Superior temporal gyrus (tissue), 1 donor: ENCODE data around the gene NES.

ENCODE experiments used
- DNase-seq: peaks from one replicate; pipeline ENCODE4 v3.0.0-alpha.2; 2016; ENCODE audit errors: extremely low spot score

NES gene, protein sequence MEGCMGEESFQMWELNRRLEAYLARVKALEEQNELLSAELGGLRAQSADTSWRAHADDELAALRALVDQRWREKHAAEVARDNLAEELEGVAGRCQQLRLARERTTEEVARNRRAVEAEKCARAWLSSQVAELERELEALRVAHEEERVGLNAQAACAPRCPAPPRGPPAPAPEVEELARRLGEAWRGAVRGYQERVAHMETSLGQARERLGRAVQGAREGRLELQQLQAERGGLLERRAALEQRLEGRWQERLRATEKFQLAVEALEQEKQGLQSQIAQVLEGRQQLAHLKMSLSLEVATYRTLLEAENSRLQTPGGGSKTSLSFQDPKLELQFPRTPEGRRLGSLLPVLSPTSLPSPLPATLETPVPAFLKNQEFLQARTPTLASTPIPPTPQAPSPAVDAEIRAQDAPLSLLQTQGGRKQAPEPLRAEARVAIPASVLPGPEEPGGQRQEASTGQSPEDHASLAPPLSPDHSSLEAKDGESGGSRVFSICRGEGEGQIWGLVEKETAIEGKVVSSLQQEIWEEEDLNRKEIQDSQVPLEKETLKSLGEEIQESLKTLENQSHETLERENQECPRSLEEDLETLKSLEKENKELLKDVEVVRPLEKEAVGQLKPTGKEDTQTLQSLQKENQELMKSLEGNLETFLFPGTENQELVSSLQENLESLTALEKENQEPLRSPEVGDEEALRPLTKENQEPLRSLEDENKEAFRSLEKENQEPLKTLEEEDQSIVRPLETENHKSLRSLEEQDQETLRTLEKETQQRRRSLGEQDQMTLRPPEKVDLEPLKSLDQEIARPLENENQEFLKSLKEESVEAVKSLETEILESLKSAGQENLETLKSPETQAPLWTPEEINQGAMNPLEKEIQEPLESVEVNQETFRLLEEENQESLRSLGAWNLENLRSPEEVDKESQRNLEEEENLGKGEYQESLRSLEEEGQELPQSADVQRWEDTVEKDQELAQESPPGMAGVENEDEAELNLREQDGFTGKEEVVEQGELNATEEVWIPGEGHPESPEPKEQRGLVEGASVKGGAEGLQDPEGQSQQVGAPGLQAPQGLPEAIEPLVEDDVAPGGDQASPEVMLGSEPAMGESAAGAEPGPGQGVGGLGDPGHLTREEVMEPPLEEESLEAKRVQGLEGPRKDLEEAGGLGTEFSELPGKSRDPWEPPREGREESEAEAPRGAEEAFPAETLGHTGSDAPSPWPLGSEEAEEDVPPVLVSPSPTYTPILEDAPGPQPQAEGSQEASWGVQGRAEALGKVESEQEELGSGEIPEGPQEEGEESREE (N-terminal part only)

GRCh38 chr1:156676820-156677615 lies at the start of gene NES:
Gene NES (minus strand): TSS chr1:156677407. CDS start chr1:156677264, 143 bp downstream.
- peak; percentile 24 for DNase-seq

DNA sequence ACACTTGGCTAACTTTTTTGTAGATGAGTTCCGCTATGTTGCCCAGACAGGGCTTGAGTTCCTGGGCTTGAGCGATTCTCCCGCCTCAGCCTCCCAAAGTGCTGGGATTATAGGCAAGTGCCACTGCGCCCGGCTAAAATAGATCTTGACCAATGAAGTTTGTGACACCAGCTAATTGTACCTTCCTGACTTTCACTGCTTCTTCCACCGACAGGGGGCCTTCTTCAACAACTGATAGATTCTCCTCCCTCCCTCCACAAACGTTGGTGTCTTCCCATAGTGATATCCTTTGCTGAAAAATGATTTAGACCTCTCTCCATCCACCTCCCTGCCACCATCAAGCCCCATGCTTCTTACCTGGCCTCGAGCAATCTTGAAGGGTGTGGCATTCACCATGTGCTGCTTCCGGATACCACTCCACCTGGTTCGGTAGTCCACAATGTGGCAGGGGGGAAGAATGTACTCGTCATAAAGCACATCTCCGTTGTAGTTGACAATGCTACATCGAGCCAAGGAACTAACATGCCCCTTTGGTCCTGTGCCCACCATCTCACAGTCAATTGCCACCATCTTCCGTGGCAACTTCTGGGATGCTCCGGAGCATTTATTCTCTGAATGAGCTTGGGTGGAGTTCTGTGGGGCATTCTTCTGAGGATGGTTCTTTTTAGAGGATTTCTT lies 49.5 kb upstream of the NES start:
- no peak for DNase-seq

DNA sequence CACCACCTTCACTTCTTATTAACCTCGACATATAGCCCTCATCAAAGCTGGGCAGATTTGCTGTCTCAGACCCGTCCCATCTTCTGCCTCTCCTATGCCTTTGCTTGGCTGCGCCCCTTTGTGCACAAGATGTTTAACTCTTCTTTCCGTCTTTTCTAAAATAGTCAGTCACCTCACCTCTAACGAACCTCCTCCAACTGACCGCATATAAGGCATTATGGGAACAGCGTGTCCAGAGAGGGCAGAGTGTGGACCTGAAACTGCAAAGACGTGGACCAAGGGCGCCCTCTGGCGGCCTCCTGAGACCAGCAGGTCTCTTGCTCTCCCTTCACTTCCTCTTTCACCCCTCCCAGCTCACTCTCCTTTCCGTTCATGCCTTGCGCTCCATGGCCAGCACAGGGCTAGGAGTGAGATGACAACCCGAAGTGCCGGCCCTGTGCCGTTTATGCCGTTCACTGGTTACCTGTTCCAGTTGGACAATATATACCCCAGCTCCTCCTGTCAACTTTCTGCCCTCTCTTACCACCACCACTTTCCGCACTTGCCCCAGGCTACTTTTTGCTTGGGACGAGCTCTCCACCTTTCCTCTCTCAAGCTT lies 48.6 kb upstream of the NES start:
- DNase-seq: peak; percentile 93

DNA sequence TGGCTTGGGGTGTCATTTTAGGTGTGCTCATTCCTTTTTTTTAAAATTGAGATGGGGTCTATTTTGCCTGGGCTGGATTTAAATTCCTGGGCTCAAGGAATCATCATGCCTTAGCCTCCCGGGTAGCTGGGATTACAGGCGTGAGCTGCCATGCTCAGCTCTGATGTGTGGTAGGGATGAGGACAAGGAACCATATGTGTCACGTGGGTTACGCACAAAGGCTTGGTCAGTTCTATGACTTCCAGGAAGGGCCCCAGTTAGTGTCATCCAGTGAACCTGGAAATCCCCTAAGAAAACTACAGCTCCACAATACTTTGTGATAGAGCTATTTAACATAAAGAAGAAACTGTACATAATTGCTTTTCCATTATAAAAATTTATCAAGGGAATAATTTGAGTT lies 44.3 kb upstream of the NES start:
- no peak for DNase-seq

- no peak for DNase-seq
These were observed 43.9 kb upstream of the NES start for GRCh38 chr1:156721131-156721530.

DNA sequence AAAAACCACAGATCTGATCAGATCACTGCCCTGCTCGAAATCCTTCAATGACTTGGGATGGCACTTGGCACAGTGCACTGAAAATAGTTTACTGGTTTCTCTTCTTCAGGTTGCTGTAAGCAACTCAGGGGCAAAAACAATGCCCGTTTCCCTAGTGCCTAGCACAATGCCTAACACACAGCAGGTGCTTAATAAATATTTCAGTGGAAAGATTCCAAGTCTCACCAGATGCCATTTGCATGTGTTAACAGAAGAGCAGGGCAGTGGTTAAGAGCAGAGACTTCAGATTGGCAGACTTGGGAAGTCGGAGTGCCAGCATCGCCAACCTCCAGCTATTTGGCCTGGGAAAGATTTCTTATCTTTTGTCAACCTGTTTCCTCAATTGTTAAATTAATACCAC lies 40.1 kb upstream of the NES start:
- no peak for DNase-seq

DNA sequence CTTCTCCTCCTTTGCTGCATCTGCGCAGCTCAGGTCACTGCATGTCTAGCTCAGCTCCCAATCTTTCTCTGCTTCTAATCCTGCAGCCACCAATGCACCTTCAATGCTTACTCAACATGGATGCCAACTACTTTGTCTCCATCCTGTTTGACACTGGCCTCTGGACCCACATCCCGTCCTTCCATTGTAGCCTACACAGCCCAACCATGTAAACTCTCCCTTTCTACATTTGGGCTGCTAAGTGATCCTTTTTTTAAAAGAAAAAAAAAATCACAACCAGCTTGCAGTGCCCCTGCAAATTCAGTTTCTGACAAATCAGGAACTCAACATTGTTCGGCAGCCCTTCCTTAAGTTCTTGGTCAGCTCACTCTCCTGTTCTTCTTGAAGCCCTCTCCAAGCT lies 37.6 kb upstream of the NES start:
- DNase-seq: no peak

GRCh38 chr1:156712626-156713025 lies 35.4 kb upstream of the NES start:
- DNase-seq: no peak

DNA sequence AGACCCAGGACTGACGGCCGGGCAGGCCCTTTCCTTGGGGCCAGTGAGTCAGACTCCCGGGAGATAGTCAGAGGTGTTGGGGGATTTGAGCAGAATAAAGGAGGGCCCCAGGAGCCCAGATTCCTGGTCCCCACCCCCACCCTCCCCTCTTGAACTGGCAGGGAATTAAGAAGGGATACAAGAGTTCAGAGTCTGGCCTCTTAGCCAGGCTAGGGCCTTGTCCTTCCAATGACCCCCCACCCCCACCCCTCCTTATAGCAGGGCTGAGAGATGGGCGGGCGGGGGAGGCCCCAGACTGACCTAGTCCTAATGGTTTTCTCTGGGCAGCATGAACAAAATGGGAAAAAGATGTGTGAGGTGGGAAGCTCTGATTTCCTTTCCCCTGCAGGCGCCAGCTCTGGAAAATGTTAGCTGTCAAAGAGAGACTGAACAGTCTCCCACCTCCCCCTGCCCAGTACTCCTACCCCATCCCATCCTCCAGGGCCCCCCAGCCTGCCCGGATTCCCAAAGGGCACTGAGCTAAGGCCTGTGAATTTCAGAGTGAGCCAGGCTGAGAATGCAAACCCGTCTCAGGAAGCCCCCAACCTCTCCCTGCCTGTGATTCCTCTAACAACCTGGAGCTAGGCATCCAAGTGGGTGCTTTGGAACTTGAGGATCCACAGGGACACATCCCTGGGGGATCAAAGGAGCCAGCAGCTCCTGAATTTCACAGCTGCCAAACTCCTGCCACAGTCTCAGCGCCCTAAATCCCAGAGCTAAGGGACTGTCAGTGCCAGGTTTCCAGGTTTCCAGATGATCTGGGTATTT lies 34.0 kb upstream of the NES start:
- no peak for DNase-seq

DNA sequence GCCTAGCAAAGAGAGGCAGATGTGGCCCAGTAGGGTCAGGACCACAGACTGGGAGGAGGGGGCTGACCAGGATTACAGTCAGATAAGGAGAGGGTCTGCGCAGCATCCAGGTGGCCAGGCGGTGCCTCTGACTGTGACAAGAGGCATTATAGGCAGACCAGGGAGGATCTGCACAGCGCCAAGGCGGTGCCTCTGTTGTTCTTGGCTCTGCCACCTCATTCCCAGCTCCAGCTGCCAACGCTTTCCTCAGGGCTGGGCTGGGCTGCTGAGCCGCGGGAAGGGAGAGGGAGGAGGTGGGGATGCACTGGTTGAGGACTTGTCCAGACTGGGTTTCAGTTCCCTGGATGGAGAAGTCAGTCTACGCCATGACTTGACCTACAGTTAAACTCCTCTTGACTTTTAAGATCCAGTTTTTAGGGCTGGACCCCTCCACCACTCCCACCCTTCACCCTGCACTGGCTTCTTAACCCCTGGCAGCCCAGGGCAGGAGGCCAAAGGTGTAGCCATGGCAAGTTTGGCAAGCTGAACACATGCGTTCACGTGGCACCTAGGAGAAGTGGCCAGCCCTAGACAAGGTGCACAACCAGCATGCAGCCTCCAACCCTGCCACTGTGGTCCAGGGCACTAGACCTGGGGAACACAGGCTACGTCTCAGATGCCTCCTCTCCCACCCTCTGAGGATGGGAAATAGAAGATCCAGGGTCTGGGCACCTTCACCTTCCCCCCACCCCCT lies 32.7 kb upstream of the NES start:
- peak; percentile 53 for DNase-seq

GRCh38 chr1:156709031-156709430 lies 31.8 kb upstream of the NES start:
- no peak for DNase-seq

- DNase-seq: no peak
These were observed 31.0 kb upstream of the NES start for GRCh38 chr1:156708218-156708661.

DNA sequence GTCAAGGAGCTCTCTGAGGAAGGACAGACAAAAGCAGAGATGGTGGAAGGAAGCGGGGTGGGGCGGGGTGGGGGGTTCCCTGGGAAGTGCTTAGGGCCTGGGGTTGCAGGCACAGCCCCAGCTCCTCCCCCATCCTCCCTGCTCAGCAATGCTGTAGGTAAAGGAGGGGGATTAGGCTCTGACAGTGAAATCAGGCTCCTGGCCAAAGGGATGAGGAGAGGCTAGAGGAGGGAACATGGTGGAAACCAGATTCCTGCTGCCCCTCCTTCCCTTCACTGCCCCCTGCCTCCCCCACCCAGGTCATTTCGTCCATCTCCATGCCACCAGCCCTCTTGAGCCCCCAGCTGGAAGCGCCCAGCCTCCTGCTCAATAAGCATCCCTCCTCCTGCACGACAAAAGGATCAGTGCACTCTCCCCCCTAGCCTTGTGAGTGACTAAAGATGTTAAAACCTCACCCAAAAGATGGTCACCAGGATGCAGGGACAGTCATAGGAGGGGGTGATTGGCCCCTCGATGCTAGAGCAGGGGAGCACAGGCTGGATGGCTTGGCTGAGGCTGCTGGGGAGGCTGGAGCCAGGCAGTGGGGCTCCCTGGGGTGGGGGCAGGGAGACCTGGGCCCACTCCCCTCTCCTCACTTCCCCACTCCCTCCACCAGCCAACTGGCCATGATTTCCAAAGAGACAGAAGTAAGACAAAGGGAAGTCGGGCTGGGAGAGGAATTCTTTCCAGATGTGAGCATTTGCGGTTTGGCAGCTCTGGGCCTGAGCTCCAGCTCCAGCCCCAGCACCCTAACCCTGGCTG lies 30.4 kb upstream of the NES start:
- DNase-seq: no peak

- DNase-seq: no peak
These were observed 29.6 kb upstream of the NES start for GRCh38 chr1:156706657-156707416.

DNA sequence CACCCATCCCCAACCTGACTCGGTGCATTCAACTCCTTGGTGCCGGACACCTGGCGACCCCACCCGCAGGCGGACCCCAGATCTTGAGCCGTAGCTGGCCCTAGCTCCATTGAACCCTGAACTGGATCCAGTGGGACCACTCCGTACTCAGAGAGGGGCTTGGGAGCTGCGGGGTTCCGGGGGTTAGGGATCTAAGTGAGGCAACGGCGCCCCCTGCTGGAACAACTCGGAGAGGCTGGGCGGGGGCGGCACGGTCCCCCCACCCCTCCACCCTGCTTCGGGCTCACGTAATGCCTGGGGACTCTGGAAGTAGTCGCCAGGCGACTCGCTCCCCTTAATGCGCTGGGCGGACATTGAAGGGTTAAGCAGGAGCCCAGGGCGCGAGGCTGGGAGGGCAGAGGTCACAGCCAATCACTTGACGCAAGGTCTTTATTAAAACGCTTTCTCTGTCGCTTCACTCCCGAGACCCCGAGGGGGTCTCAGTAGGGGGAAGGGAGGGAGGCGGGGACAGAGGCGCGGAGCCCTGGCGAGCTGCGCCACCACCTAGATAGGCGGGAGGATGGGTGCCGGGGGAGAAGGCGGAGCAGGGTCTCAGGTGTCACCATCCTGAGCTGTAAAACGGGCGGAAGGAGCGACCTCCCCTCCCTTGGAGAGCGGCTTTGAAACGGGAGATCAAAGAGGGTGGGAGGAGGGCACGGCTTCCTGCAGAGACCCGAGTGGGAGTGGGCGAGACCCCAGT lies 28.9 kb upstream of the NES start:
- no peak for DNase-seq

GRCh38 chr1:156705321-156705917 lies 28.2 kb upstream of the NES start, which contains the start of gene CRABP2:
Gene CRABP2 (minus strand): TSS chr1:156705583. CDS start chr1:156705446, 137 bp downstream.
- no peak for DNase-seq
